ENCODE measurements around the gene PLEKHH1.

GRCh38 chr14:67520482-67520881, 12.6 kb upstream of the PLEKHH1 start:
- TF ChIP-seq CTCF (IDR thresholded peaks at IDR 0.05) (no peak), EP300 (IDR thresholded peaks at IDR 0.05; ENCODE audit: low read depth) (no peak), POLR2AphosphoS5 (IDR thresholded peaks at IDR 0.05) (no peak), POLR2A (IDR thresholded peaks at IDR 0.05) (no peak)

Measured in transverse colon (tissue), 4 donors.